Keratinocyte (primary cell): Measurements from ENCODE around the gene RABIF. TPM values are rescaled to one million over a fixed set of nuclear protein-coding genes. Genes with fewer than 3 reads are reported as not detected.

Experiments
- DNase-seq: peaks from one replicate; pipeline ENCODE4 v3.0.0-alpha.2; 2011; ENCODE audit warnings: low read depth, missing footprints, low spot score
- FAIRE-seq: peaks from 2 replicates; lab custom pipeline; 2011; peaks lifted over from hg19 to GRCh38; lab: Jason Lieb, UNC
- H2AFZ ChIP-seq: 2 replicates; pipeline ENCODE4 v1.6.0; 2012; ENCODE audit warnings: low read length, control low read depth, inconsistent platforms; ENCODE audit not compliant: control insufficient read depth
- H3K27ac ChIP-seq: 2 replicates; pipeline ENCODE4 v1.5.1; 2011; ENCODE audit warnings: low read length; ENCODE audit not compliant: control insufficient read depth, insufficient read depth
- H3K27me3 ChIP-seq: 3 replicates; pipeline ENCODE4 v1.6.0; 2011; ENCODE audit warnings: low read length; ENCODE audit not compliant: control insufficient read depth, insufficient read depth; ENCODE audit errors: extremely low read depth
- H3K36me3 ChIP-seq, 2 experiments: 2 replicates in 1 of 2; 3 replicates in 1 of 2; pipeline ENCODE4 v1.5.1; 2011; ENCODE audit warnings: low read length in 2 of 2, mild to moderate bottlenecking in 1 of 2; ENCODE audit not compliant: control insufficient read depth in 2 of 2, insufficient read depth in 2 of 2; ENCODE audit errors: extremely low read depth in 1 of 2
- H3K4me1 ChIP-seq: 3 replicates; pipeline ENCODE4 v1.5.1; 2011; ENCODE audit warnings: low read length; ENCODE audit not compliant: control insufficient read depth, insufficient read depth; ENCODE audit errors: extremely low read depth
- H3K4me2 ChIP-seq: 3 replicates; pipeline ENCODE4 v1.6.0; 2011; ENCODE audit warnings: low read depth, low read length; ENCODE audit not compliant: control insufficient read depth, insufficient read depth; ENCODE audit errors: extremely low read depth
- H3K4me3 ChIP-seq, 3 experiments: fragments of 200-600 bp in 1 of 3; sonication (generic) in 1 of 3; 2 replicates in 2 of 3; 3 replicates in 1 of 3; pipeline ENCODE4 v1.5.1; 2011 to 2016; ENCODE audit warnings: low read length in 3 of 3, mild to moderate bottlenecking in 3 of 3, control low read depth in 2 of 3, inconsistent platforms in 1 of 3, low read depth in 1 of 3, mixed read lengths in 1 of 3, mixed run types in 1 of 3, moderate library complexity in 1 of 3; ENCODE audit not compliant: control insufficient read depth in 2 of 3, insufficient read depth in 2 of 3; ENCODE audit errors: extremely low read depth in 1 of 3
- H3K79me2 ChIP-seq: 2 replicates; pipeline ENCODE4 v1.6.0; 2012; ENCODE audit warnings: low read length; ENCODE audit not compliant: control insufficient read depth, insufficient read depth
- H3K9ac ChIP-seq: 3 replicates; pipeline ENCODE4 v1.6.0; 2011; ENCODE audit warnings: low read length; ENCODE audit not compliant: control insufficient read depth, insufficient read depth; ENCODE audit errors: extremely low read depth
- H3K9me1 ChIP-seq: 3 replicates; pipeline ENCODE4 v1.6.0; 2011; ENCODE audit warnings: low read length; ENCODE audit not compliant: control insufficient read depth, insufficient read depth; ENCODE audit errors: extremely low read depth
- H3K9me3 ChIP-seq: 2 replicates; pipeline ENCODE4 v1.5.1; 2012; ENCODE audit warnings: low read depth, low read length; ENCODE audit not compliant: control insufficient read depth
- H4K20me1 ChIP-seq: 3 replicates; pipeline ENCODE4 v1.6.0; 2011; ENCODE audit warnings: low read length; ENCODE audit not compliant: control insufficient read depth, insufficient read depth; ENCODE audit errors: extremely low read depth
- CTCF ChIP-seq, 3 experiments: IDR thresholded peaks in 1 of 3; conservative IDR thresholded peaks in 1 of 3; optimal IDR thresholded peaks in 1 of 3; 2 replicates in 2 of 3; 3 replicates in 1 of 3; pipeline versions ENCODE3 to v1.5.1; 2011; ENCODE audit warnings: low read length in 3 of 3, mild to moderate bottlenecking in 3 of 3, moderate library complexity in 2 of 3, control low read depth in 1 of 3, inconsistent platforms in 1 of 3; ENCODE audit not compliant: insufficient read depth in 2 of 3; ENCODE audit errors: extremely low read depth in 1 of 3
- EZH2 ChIP-seq: IDR thresholded peaks from one replicate; pipeline ENCODE4 v1.6.1; 2012; ENCODE audit warnings: inconsistent platforms, mild to moderate bottlenecking, low read length, moderate library complexity
- dilution Hi-C: fragments of 300-500 bp; cut with MboI; formaldehyde crosslinking; loops from one replicate; pipeline ENCODE4 v1.7.0; 2020; ENCODE audit warnings: low sequenced_read_pairs; ENCODE audit not compliant: extremely low pct_ligation_motif_present
- polyA plus RNA-seq, 5 experiments: library from polyadenylated mRNA; depleted of rRNA in 3 of 5; stranded (reverse) in 3 of 5; stranded (forward) in 1 of 5; unstranded in 1 of 5; fragments of >200 nt; gene quantifications; 1 replicate in 1 of 5; 2 replicates in 3 of 5; 3 replicates in 1 of 5; pipeline versions ENCODE4 v1.2.1 to v1.2.3, GENCODE V29; 2011 to 2012; ENCODE audit warnings: missing spikeins in 2 of 5, low read depth in 1 of 5, low replicate concordance in 1 of 5

The RABIF gene
- polyA plus RNA-seq, 1 donor (not counting 4 experiments of a cell fraction or from before 2014, with no cell fraction given): 17.4 TPM

- dilution Hi-C loops: no loop called here
- Histone ChIP-seq H3K4me1 (peaks cover 38% of the 10 kb centered on the region), H3K9me3 (no peaks in the 10 kb centered on the region), H3K4me2 (peak overlapping the region; percentile 76), H2AFZ (peak overlapping the region; percentile 53), H3K9ac (no peak overlapping the region), H3K79me2 (no peaks in the 10 kb centered on the region), H3K27me3 (no peaks in the 10 kb centered on the region), H3K36me3 (no peaks in the 10 kb centered on the region), H4K20me1 (no peaks in the 10 kb centered on the region), H3K4me3 (no peak overlapping the region), H3K9me1 (no peaks in the 10 kb centered on the region), H3K27ac (peak overlapping the region; percentile 1)
- DNase-seq (no peak), FAIRE-seq (peak; percentile 75)
- TF ChIP-seq EZH2: no peak
- no peak for TF ChIP-seq CTCF (optimal IDR thresholded peaks at IDR 0.05 in 1 of 3, IDR thresholded peaks at IDR 0.05 in 1 of 3, conservative IDR thresholded peaks at IDR 0.05 in 1 of 3; ENCODE audit: extremely low read depth in 1 of 3, insufficient read depth in 2 of 3, low read length in 3 of 3)
These were observed 52.1 kb downstream of the RABIF start for GRCh38 chr1:202836623-202837403.

GRCh38 chr1:202835548-202836072, 53.3 kb downstream of the RABIF start:
- H3K79me2 ChIP-seq: no peaks in the 10 kb centered on the region
- TF ChIP-seq EZH2: no peak
- no peak for TF ChIP-seq CTCF (optimal IDR thresholded peaks at IDR 0.05 in 1 of 3, IDR thresholded peaks at IDR 0.05 in 1 of 3, conservative IDR thresholded peaks at IDR 0.05 in 1 of 3; ENCODE audit: extremely low read depth in 1 of 3, insufficient read depth in 2 of 3, low read length in 3 of 3)
- no peak for FAIRE-seq
- H3K4me1 ChIP-seq: peaks cover 38% of the 10 kb centered on the region
- no peak for DNase-seq
- no peak overlapping the region for H3K4me3 ChIP-seq
- dilution Hi-C loops: no loop called here
- no peak overlapping the region for H3K9ac ChIP-seq
- H3K9me3 ChIP-seq: no peaks in the 10 kb centered on the region
- H3K36me3 ChIP-seq: no peaks in the 10 kb centered on the region
- no peak overlapping the region for H3K27ac ChIP-seq
- H3K4me2 ChIP-seq: peak overlapping the region; percentile 76
- no peaks in the 10 kb centered on the region for H3K27me3 ChIP-seq
- H4K20me1 ChIP-seq: no peaks in the 10 kb centered on the region
- H3K9me1 ChIP-seq: no peaks in the 10 kb centered on the region
- peak overlapping the region; percentile 64 for H2AFZ ChIP-seq
